Measurements from ENCODE around the gene IL27RA.

The IL27RA gene

DNA sequence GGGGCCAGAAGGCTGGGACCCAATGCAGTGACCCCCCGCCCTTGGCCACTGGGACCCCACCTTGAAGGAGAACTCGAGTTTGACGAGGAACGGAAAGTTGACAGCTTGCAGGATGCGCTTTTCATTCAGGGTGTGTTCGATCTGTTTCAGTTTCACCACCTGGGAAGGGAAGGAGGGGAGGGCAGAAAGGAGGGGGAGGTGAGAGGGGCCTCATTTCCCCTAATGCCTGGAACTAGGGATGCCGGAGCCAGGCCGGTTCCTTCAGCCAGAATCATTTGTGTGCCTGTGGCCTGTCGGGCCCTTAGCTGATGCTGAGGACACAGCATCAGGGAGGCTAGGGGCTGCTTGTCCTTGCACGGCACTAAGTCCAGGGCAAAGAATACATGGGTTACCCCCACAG is 71.2 kb downstream of the IL27RA start:
- no peaks in the 10 kb centered on the region for H3K27me3 ChIP-seq (ENCODE audit: control insufficient read depth, insufficient read depth, low read length)
- no peak overlapping the region for H3K9ac ChIP-seq (ENCODE audit: low read length)
- peaks cover 16% of the 10 kb centered on the region for H3K36me3 ChIP-seq (ENCODE audit: control insufficient read depth, insufficient read depth, low read length)
- no peaks in the 10 kb centered on the region for H3K9me3 ChIP-seq (ENCODE audit: control insufficient read depth, low read length)
- H3K4me1 ChIP-seq (ENCODE audit: control insufficient read depth, insufficient read depth, low read length), result no peaks in the 10 kb centered on the region
- no peak overlapping the region for H3K4me3 ChIP-seq (ENCODE audit: low read length)
